Heart left ventricle (tissue), 16 donors: ENCODE measurements around the gene PLPP6. TPM values are rescaled to one million over a fixed set of nuclear protein-coding genes. Genes with fewer than 3 reads are reported as not detected.
A peak's percentile ranks its signal among the peaks of the same experiment; 100 is the strongest.

Source experiments
- ATAC-seq, 4 donors: fragments of 200-7000 bp; cut with Tn5 transposase; one replicate each; pipeline ENCODE4 v1.9.1; 2020 to 2022; ENCODE audit warnings: moderate library complexity in 4 of 4, mild to moderate bottlenecking in 3 of 4, moderate number of reproducible peaks in 1 of 4
- DNase-seq, 5 donors: peaks; one replicate each; pipeline ENCODE4 v3.0.0-alpha.2; 2020
- H3K27ac ChIP-seq, 12 donors: fragments of 200-600 bp; sonication (generic) in 4 of 12; one replicate each; pipeline versions ENCODE4 v1.5.0 to v1.8.0; 2016 to 2022; ENCODE audit warnings: mild to moderate bottlenecking in 2 of 12
- H3K27me3 ChIP-seq, 9 donors: fragments of 200-600 bp; sonication (generic) in 2 of 9; one replicate each; pipeline versions ENCODE4 v1.5.1 to v1.8.0; 2016 to 2022; ENCODE audit warnings: mild to moderate bottlenecking in 3 of 9
- H3K36me3 ChIP-seq, 9 donors: fragments of 200-600 bp; sonication (generic) in 2 of 9; one replicate each; pipeline versions ENCODE4 v1.5.0 to v1.8.0; 2018 to 2022; ENCODE audit warnings: mild to moderate bottlenecking in 2 of 9
- H3K4me1 ChIP-seq, 12 donors: fragments of 200-600 bp; sonication (generic) in 4 of 12; one replicate each; pipeline versions ENCODE4 v1.5.0 to v1.8.0; 2016 to 2022; ENCODE audit warnings: mild to moderate bottlenecking in 3 of 12
- H3K4me3 ChIP-seq, 12 donors: fragments of 200-600 bp; sonication (generic) in 4 of 12; one replicate each; pipeline versions ENCODE4 v1.5.0 to v1.8.0; 2017 to 2022; ENCODE audit warnings: mild to moderate bottlenecking in 9 of 12, moderate library complexity in 4 of 12
- H3K9me3 ChIP-seq, 12 donors: fragments of 200-600 bp; sonication (generic) in 4 of 12; one replicate each; pipeline versions ENCODE4 v1.5.0 to v1.8.0; 2016 to 2022; ENCODE audit warnings: mild to moderate bottlenecking in 1 of 12
- CTCF ChIP-seq, 12 donors: fragments of 200-600 bp; sonication (generic) in 4 of 12; IDR thresholded peaks; one replicate each; pipeline versions ENCODE4 v1.5.0 to v1.8.0; 2018 to 2022; ENCODE audit warnings: antibody characterized with exemption in 12 of 12, mild to moderate bottlenecking in 5 of 12
- POLR2A ChIP-seq, 2 donors: fragments of 450-650 bp; IDR thresholded peaks; one replicate each; pipeline ENCODE4 v1.6.1; 2017; ENCODE audit warnings: antibody characterized with exemption in 2 of 2, mild to moderate bottlenecking in 2 of 2, moderate library complexity in 2 of 2
- WGBS, 4 donors: extraction: QIAGEN DNeasy Blood & Tissue Kit in 2 of 4; methylation state at CpG; one replicate each; pipeline versions ENCODE4 v1.1.5 to v1.1.7; 2013 to 2018; 5-methylcytosine and 5-hydroxymethylcytosine counted together
- intact Hi-C, 10 donors: fragments of 100-400 bp; cut with DNase I; formaldehyde crosslinking; loops; one replicate each; pipeline versions ENCODE4 v1.11.1 to v1.14.2; 2022
- polyA plus RNA-seq, 2 donors: library from polyadenylated mRNA; stranded (reverse); fragments of 200-250 nt; gene quantifications; one replicate each; pipeline ENCODE4 v1.2.3, GENCODE V29; 2013
- total RNA-seq, 9 donors: library from RNA; depleted of rRNA in 2 of 9; stranded (reverse); fragments of >200 nt in 2 of 9; fragmentation: NEBNext Ultra II Directional in 3 of 9; extraction: Animal tissue kit (Norgen Biotek cat#: 25700) in 3 of 9; gene quantifications; one replicate each; pipeline versions ENCODE4 v1.1.0 to v1.2.4, GENCODE V29; 2016 to 2023
- donor health status: ischemic (EF 13 %, LVEDD 7.1; RV severe dilation, severe dysfunction).
- donor health status: healthy with polysubstance abuse.
- donor health status: DM: no; HTN: yes; CAD: no.
- donor health status: DM: no; HTN: no; CAD: no.
- donor health status: ischemic (EF 25% LVEDD 6.9; RV normal size, moderate dysfunction).
- donor health status: ischemic (EF 25% LVEDD 5.7; RV mildly dilated, moderate dysfunction).
- donor health status: healthy.
- donor health status: DM: yes; HTN: yes; CAD: no.
- donor health status: ischemic (EF 35%, LVEDD 5.7; RV mildly dilated, moderate dysfunction).
- donor health status: nonischemic (EF 11% LVEDD 7.7; RV severe dilation, severe dysfunction).
- donor health status: DM: yes; HTN: yes; CAD: no.
- donor health status: PGD.
- donor health status: ischemic (EF 29% LVEDD 5.4; RV normal size, mild dysfunction).
- donor health status: nonischemic (EF 23%, LVEDD 6.1; RV moderate dilation, normal function).

Gene PLPP6
- total and polyA plus RNA-seq, 11 donors, result 1.0 to 5.4 (median 2.8) TPM

- H3K27me3 ChIP-seq, result no peaks in the 10 kb centered on the region
- WGBS, 4 donors, result 63 to 97% (median 87%) methylated on average over 3 of the region's 3 CpGs
- H3K4me1 ChIP-seq, result peaks cover 0 to 29% (median 15%) of the 10 kb centered on the region in 12 donors
- ATAC-seq, result no peak
- no peak for TF ChIP-seq POLR2A (IDR thresholded peaks at IDR 0.05)
- no peak for TF ChIP-seq CTCF (IDR thresholded peaks at IDR 0.05)
- intact Hi-C loops, result loop anchor here in 2 of 10 donors (5.0 to 10.0 kb wide), 2 partner anchors 65 to 307 kb away; partner anchors contain the start of genes AK3 (in 1 of the 2) and JAK2 (in 1 of the 2)
- no peak overlapping the region for H3K27ac ChIP-seq
- no peaks in the 10 kb centered on the region for H3K9me3 ChIP-seq
- no peaks in the 10 kb centered on the region for H3K36me3 ChIP-seq
- no peak for DNase-seq
- H3K4me3 ChIP-seq, result no peak overlapping the region
Observed at GRCh38 chr9:4677392-4677791, 15.3 kb downstream of the PLPP6 start.

GRCh38 chr9:4678679-4679267 is 16.7 kb downstream of the PLPP6 start:
- intact Hi-C loops, result loop anchor here in 4 of 10 donors (1.0 to 10.0 kb wide), 5 partner anchors 13 to 306 kb away; partner anchors contain the start of genes AK3 (in 2 of the 4), JAK2 (in 1 of the 4) and PLPP6 (in 1 of the 4)

GRCh38 chr9:4679268-4680172 is 17.4 kb downstream of the PLPP6 start, which contains the start of gene CDC37L1:
Gene CDC37L1 (plus strand): TSS chr9:4679569. CDS start chr9:4679768, 199 bp downstream.
- Histone ChIP-seq H3K4me1 (peaks cover 0 to 36% (median 23%) of the 10 kb centered on the region in 12 donors), H3K27me3 (no peaks in the 10 kb centered on the region), H3K4me3 (peak within 1 kb of the TSS; percentile 68 to 96 (median 82)), H3K36me3 (peaks cover 0 to 3% (median 0%) of the 10 kb centered on the region in 9 donors), H3K27ac (peak within 1 kb of the TSS; percentile 93 to 99 (median 97)), H3K9me3 (no peaks in the 10 kb centered on the region)
- intact Hi-C loops, result loop anchor here in 6 of 10 donors (1.0 to 10.0 kb wide), 6 partner anchors 14 to 305 kb away; partner anchors contain the start of genes JAK2 (in 3 of the 6), AK3 (in 2 of the 6) and PLPP6 (in 1 of the 6)
- ATAC-seq (peak; percentile 98 to 99 (median 99)), DNase-seq (peak; percentile 98 to 99 (median 99))
- TF ChIP-seq POLR2A (IDR thresholded peaks at IDR 0.05) (peak; percentile 83 to 98), CTCF (IDR thresholded peaks at IDR 0.05) (peak; percentile 41 to 81 (median 68))
- 0 to 1% (median 0%) methylated on average over 22 to 66 of the region's 66 CpGs for WGBS, 4 donors

More at GRCh38 chr9:4678679-4679267, 16.7 kb downstream of the PLPP6 start:
- H3K36me3 ChIP-seq, result peaks cover 0 to 3% (median 0%) of the 10 kb centered on the region in 9 donors
- DNase-seq (peak in 1 of 5 donors; percentile 23), ATAC-seq (peak; percentile 1 to 25 (median 14))
- H3K4me3 ChIP-seq, result peak overlapping the region; percentile 68 to 96 (median 82)
- 1 to 2% (median 1%) methylated on average over 16 of the region's 16 CpGs for WGBS, 4 donors
- no peaks in the 10 kb centered on the region for H3K27me3 ChIP-seq
- TF ChIP-seq POLR2A (IDR thresholded peaks at IDR 0.05) (no peak), CTCF (IDR thresholded peaks at IDR 0.05) (no peak)
- H3K4me1 ChIP-seq, result peaks cover 0 to 32% (median 20%) of the 10 kb centered on the region in 12 donors
- H3K27ac ChIP-seq, result peak overlapping the region; percentile 93 to 99 (median 97)
- H3K9me3 ChIP-seq, result no peaks in the 10 kb centered on the region
